H1 (cell line): ENCODE measurements around the gene PRKAG1. TPM values are rescaled to one million over a fixed set of nuclear protein-coding genes. Genes with fewer than 3 reads are reported as not detected.

Source experiments
- CTCF ChIA-PET: fragments of 300-600 bp; sonication (Branson Sonifier 250); formaldehyde crosslinking; loops from one replicate; lab custom pipeline; 2021; ENCODE audit not compliant: partially characterized antibody; lab: Charles Lee
- POLR2A ChIA-PET: fragments of 300-600 bp; sonication (Branson Sonifier 250); formaldehyde crosslinking; loops from one replicate; lab custom pipeline; 2021; ENCODE audit warnings: inconsistent platforms; ENCODE audit not compliant: partially characterized antibody; lab: Charles Lee
- DNase-seq, 2 experiments: peaks; one replicate each; pipeline versions ENCODE4 v3.0.0 to v3.0.0-alpha.2; 2010 to 2022; ENCODE audit warnings: low spot score in 2 of 2, low read depth in 1 of 2, mixed read lengths in 1 of 2
- FAIRE-seq: peaks from 2 replicates; lab custom pipeline; 2011; peaks lifted over from hg19 to GRCh38; lab: Jason Lieb, UNC
- H2AFZ ChIP-seq: 2 replicates; pipeline ENCODE4 v1.8.1; 2012; ENCODE audit warnings: low read length, inconsistent platforms
- H2AK5ac ChIP-seq: 2 replicates; pipeline ENCODE4 v1.6.1; 2013; ENCODE audit warnings: low read depth, low read length
- H2BK120ac ChIP-seq: replicated peaks from 2 replicates; pipeline ENCODE3; 2013; ENCODE audit warnings: low read depth, low read length, inconsistent platforms
- H2BK12ac ChIP-seq: 2 replicates; pipeline ENCODE4 v1.6.1; 2013; ENCODE audit warnings: low read depth, low read length
- H2BK15ac ChIP-seq: 2 replicates; pipeline ENCODE4 v1.6.1; 2013; ENCODE audit warnings: low read length
- H2BK20ac ChIP-seq: 2 replicates; pipeline ENCODE4 v1.6.1; 2013; ENCODE audit warnings: low read length
- H2BK5ac ChIP-seq: 2 replicates; pipeline ENCODE4 v1.6.1; 2013; ENCODE audit warnings: low read depth, low read length
- H3K14ac ChIP-seq: 2 replicates; pipeline ENCODE4 v1.6.1; 2013; ENCODE audit warnings: inconsistent platforms; ENCODE audit not compliant: insufficient read length
- H3K18ac ChIP-seq: 2 replicates; pipeline ENCODE4 v1.6.1; 2013; ENCODE audit warnings: low read length; ENCODE audit errors: extremely low read depth
- H3K23ac ChIP-seq: 2 replicates; pipeline ENCODE4 v1.6.1; 2013; ENCODE audit warnings: inconsistent platforms; ENCODE audit not compliant: insufficient read length
- H3K23me2 ChIP-seq: 2 replicates; pipeline ENCODE4 v1.6.1; 2013; ENCODE audit warnings: low read depth, low read length
- H3K27ac ChIP-seq: 2 replicates; pipeline ENCODE4 v1.6.1; 2011; ENCODE audit warnings: low read depth, low read length, inconsistent platforms
- H3K27me3 ChIP-seq, 4 experiments: replicated peaks in 1 of 4; 1 replicate in 1 of 4; 2 replicates in 3 of 4; pipeline versions ENCODE4 v1.6.1 to v1.8.1; 2011 to 2013; ENCODE audit warnings: low read length in 3 of 4, mild to moderate bottlenecking in 3 of 4, inconsistent platforms in 2 of 4, mixed read lengths in 2 of 4, moderate library complexity in 1 of 4; ENCODE audit not compliant: control insufficient read depth in 3 of 4, insufficient read depth in 3 of 4; ENCODE audit errors: extremely low read depth in 1 of 4
- H3K36me3 ChIP-seq, 4 experiments: 2 replicates each; pipeline versions ENCODE4 v1.6.1 to v1.8.1; 2011 to 2013; ENCODE audit warnings: mild to moderate bottlenecking in 4 of 4, low read length in 3 of 4, moderate library complexity in 2 of 4, control low read depth in 1 of 4, inconsistent platforms in 1 of 4; ENCODE audit not compliant: insufficient read depth in 4 of 4, control insufficient read depth in 2 of 4
- H3K4ac ChIP-seq: replicated peaks from 2 replicates; pipeline ENCODE3; 2013; ENCODE audit warnings: low read length, low read depth, mixed read lengths, inconsistent platforms; ENCODE audit not compliant: insufficient read length
- H3K4me1 ChIP-seq, 4 experiments: replicated peaks in 1 of 4; 1 replicate in 1 of 4; 2 replicates in 3 of 4; pipeline versions ENCODE4 v1.6.1 to v1.8.1; 2011 to 2013; ENCODE audit warnings: low read length in 3 of 4, inconsistent platforms in 2 of 4, mixed read lengths in 1 of 4; ENCODE audit not compliant: insufficient read depth in 4 of 4, control insufficient read depth in 3 of 4
- H3K4me2 ChIP-seq, 2 experiments: 2 replicates each; pipeline versions ENCODE4 v1.6.1 to v1.8.1; 2011 to 2013; ENCODE audit warnings: low read depth in 2 of 2, low read length in 2 of 2, control low read depth in 1 of 2, inconsistent platforms in 1 of 2, mild to moderate bottlenecking in 1 of 2; ENCODE audit not compliant: insufficient read depth in 1 of 2
- H3K4me3 ChIP-seq, 4 experiments: fragments of 200-600, 300-600 bp in 1 of 4; sonication (generic), shearing (Covaris generic), sonication (Bioruptor Twin) in 1 of 4; 2 replicates each; pipeline versions ENCODE4 v1.5.1 to v1.8.1; 2011 to 2016; ENCODE audit warnings: low read length in 4 of 4, low read depth in 3 of 4, control low read depth in 2 of 4, inconsistent platforms in 2 of 4, mild to moderate bottlenecking in 2 of 4, mixed read lengths in 1 of 4, moderate library complexity in 1 of 4; ENCODE audit not compliant: insufficient read depth in 2 of 4; ENCODE audit errors: extremely low read depth in 1 of 4
- H3K56ac ChIP-seq: replicated peaks from 2 replicates; pipeline ENCODE3; 2013; ENCODE audit warnings: low read depth, mild to moderate bottlenecking, mixed read lengths, low read length, inconsistent platforms; ENCODE audit not compliant: insufficient read length
- H3K79me1 ChIP-seq: 2 replicates; pipeline ENCODE4 v1.6.1; 2013; ENCODE audit warnings: low read depth, low read length, control low read depth
- H3K79me2 ChIP-seq, 2 experiments: 2 replicates each; pipeline versions ENCODE4 v1.6.1 to v1.8.1; 2012 to 2013; ENCODE audit warnings: low read length in 2 of 2, mild to moderate bottlenecking in 2 of 2, inconsistent platforms in 1 of 2; ENCODE audit not compliant: insufficient read depth in 2 of 2, control insufficient read depth in 1 of 2
- H3K9ac ChIP-seq, 4 experiments: replicated peaks in 1 of 4; 1 replicate in 1 of 4; 2 replicates in 3 of 4; pipeline versions ENCODE4 v1.6.1 to v1.8.1; 2011 to 2013; ENCODE audit warnings: low read depth in 3 of 4, low read length in 3 of 4, control low read depth in 2 of 4, mild to moderate bottlenecking in 2 of 4, moderate library complexity in 2 of 4, inconsistent platforms in 1 of 4; ENCODE audit errors: extremely low read depth in 1 of 4
- H3K9me3 ChIP-seq, 2 experiments: 2 replicates each; pipeline versions ENCODE4 v1.6.1 to v1.8.1; 2012 to 2013; ENCODE audit warnings: mild to moderate bottlenecking in 2 of 2, moderate library complexity in 2 of 2, control low read depth in 1 of 2, inconsistent platforms in 1 of 2, low read depth in 1 of 2, low read length in 1 of 2, mixed read lengths in 1 of 2; ENCODE audit not compliant: insufficient read depth in 2 of 2
- H4K20me1 ChIP-seq, 2 experiments: replicated peaks in 1 of 2; 2 replicates each; pipeline versions ENCODE3 to v1.8.1; 2011 to 2013; ENCODE audit warnings: inconsistent platforms in 2 of 2, low read length in 2 of 2, mild to moderate bottlenecking in 1 of 2; ENCODE audit not compliant: insufficient read depth in 2 of 2, control insufficient read depth in 1 of 2
- H4K5ac ChIP-seq: 2 replicates; pipeline ENCODE4 v1.6.1; 2013; ENCODE audit warnings: low read length, low read depth, mixed read lengths, inconsistent platforms; ENCODE audit not compliant: insufficient read length
- H4K8ac ChIP-seq: 2 replicates; pipeline ENCODE4 v1.8.0; 2013; ENCODE audit warnings: mild to moderate bottlenecking, moderate library complexity, low read length, inconsistent platforms; ENCODE audit not compliant: insufficient read depth; ENCODE audit errors: extremely low read depth
- H4K91ac ChIP-seq: replicated peaks from 2 replicates; pipeline ENCODE3; 2013; ENCODE audit warnings: low read length, mixed read lengths, inconsistent platforms; ENCODE audit not compliant: insufficient read length
- ATF3 ChIP-seq: IDR thresholded peaks from 2 replicates; pipeline ENCODE4 v1.6.1; 2011; ENCODE audit warnings: low read depth, mild to moderate bottlenecking, low read length; ENCODE audit not compliant: insufficient read depth
- CHD2 ChIP-seq: IDR thresholded peaks from 2 replicates; pipeline ENCODE4 v1.6.1; 2012; ENCODE audit warnings: low read length, improper control_type of control experiment
- GABPA ChIP-seq: IDR thresholded peaks from 2 replicates; pipeline ENCODE4 v1.6.1; 2011; ENCODE audit warnings: mild to moderate bottlenecking, low read length, moderate library complexity, borderline replicate concordance; ENCODE audit not compliant: insufficient read depth
- RFX5 ChIP-seq: IDR thresholded peaks from 2 replicates; pipeline ENCODE4 v1.6.1; 2011; ENCODE audit warnings: low read depth, low read length, improper control_type of control experiment, borderline replicate concordance
- SP1 ChIP-seq: IDR thresholded peaks from 2 replicates; pipeline ENCODE4 v1.6.1; 2011; ENCODE audit warnings: low read depth, low read length
- SUZ12 ChIP-seq: fragments of 200-600 bp; sonication (generic); IDR thresholded peaks from 2 replicates; pipeline ENCODE4 v1.6.1; 2012; ENCODE audit warnings: mild to moderate bottlenecking, inconsistent platforms, low read length, moderate library complexity, mixed read lengths
- TAF7 ChIP-seq: optimal IDR thresholded peaks from 2 replicates; pipeline ENCODE3; 2011; ENCODE audit warnings: low read depth, mild to moderate bottlenecking, inconsistent platforms, low read length, moderate library complexity, borderline replicate concordance
- WGBS, 2 experiments: shearing (Covaris generic) in 1 of 2; methylation state at CpG; one replicate each; pipeline versions ENCODE4 v1.1.6 to v1.1.7; 2013 to 2015; ENCODE audit warnings: low lambda C conversion rate in 2 of 2, mixed read lengths in 2 of 2, inconsistent platforms in 1 of 2, low coverage in 1 of 2, missing lambda C conversion rate in 1 of 2; ENCODE audit not compliant: insufficient replicate concordance in 2 of 2, insufficient coverage in 1 of 2, insufficient read length in 1 of 2; ENCODE audit errors: extremely low coverage in 1 of 2, missing lambda C conversion rate in 1 of 2; 5-methylcytosine and 5-hydroxymethylcytosine counted together
- polyA plus RNA-seq, 7 experiments: library from polyadenylated mRNA; depleted of rRNA in 3 of 7; stranded (reverse) in 5 of 7; unstranded in 2 of 7; fragments of >200 nt in 5 of 7; fragments of 200-250 nt in 2 of 7; gene quantifications; 1 replicate in 5 of 7; 2 replicates in 1 of 7; 4 replicates in 1 of 7; pipeline versions ENCODE4 v1.2.1 to v1.2.3, GENCODE V29; 2011 to 2013; ENCODE audit warnings: missing spikeins in 2 of 7, mixed read lengths in 2 of 7
- total RNA-seq: library from RNA; stranded (reverse); fragmentation: NEBNext Ultra II Directional; extraction: Animal tissue kit (Norgen Biotek cat#: 25700); gene quantifications from 2 replicates; pipeline ENCODE4 v1.2.1, GENCODE V29; 2021

The PRKAG1 gene
- total and polyA plus RNA-seq, 2 of the 8 experiments (the other 6 are each of a cell fraction or from before 2014, with no cell fraction given) = 38.6 to 57.5 TPM

GRCh38 chr12:49044660-49045059, 26.1 kb upstream of the PRKAG1 start:
- H2BK15ac ChIP-seq = no peak overlapping the region
- TF ChIP-seq TAF7 = no peak
- TF ChIP-seq ATF3 = no peak
- TF ChIP-seq CHD2 = no peak
- no peak for TF ChIP-seq GABPA
- TF ChIP-seq SUZ12 = no peak
- TF ChIP-seq SP1 = no peak
- no peak for TF ChIP-seq RFX5
- 93% methylated on average over 8 of the region's 12 CpGs; no CpG with 5 or more reads in 1 of the 2 experiments for WGBS, 2 experiments
- H3K27me3 ChIP-seq = no peaks in the 10 kb centered on the region
- CTCF ChIA-PET = interaction anchor here (0.6 to 9.1 kb wide), 21 partner anchors 8 to 360 kb away, joined by 3 to 126 read pairs (median 4); partner anchors contain the start of gene DHH
- no peaks in the 10 kb centered on the region for H3K9me3 ChIP-seq
- no peak overlapping the region for H3K4me3 ChIP-seq
- H4K5ac ChIP-seq = no peak overlapping the region
- POLR2A ChIA-PET = interaction anchor here (1.3 to 21.2 kb wide), 4 partner anchors 8 to 27 kb away, joined by 3 to 339 read pairs (median 10); partner anchors contain the start of gene PRKAG1
- no peak overlapping the region for H2BK5ac ChIP-seq
- H2BK20ac ChIP-seq = no peak overlapping the region
- no peak overlapping the region for H3K4me2 ChIP-seq
- no peak overlapping the region for H3K14ac ChIP-seq
- no peak overlapping the region for H4K8ac ChIP-seq
- H2AK5ac ChIP-seq = no peak overlapping the region
- no peak overlapping the region for H3K9ac ChIP-seq
- no peak overlapping the region for H3K27ac ChIP-seq
- no peaks in the 10 kb centered on the region; the same call in 1 of the 2 replicates for H3K79me1 ChIP-seq
- H3K4ac ChIP-seq = no peak overlapping the region
- peaks cover 48 to 93% (median 83%) of the 10 kb centered on the region in 4 experiments for H3K36me3 ChIP-seq
- H3K18ac ChIP-seq = no peak overlapping the region
- H3K56ac ChIP-seq = no peak overlapping the region
- peaks cover 16 to 33% of the 10 kb centered on the region in 2 experiments for H4K20me1 ChIP-seq
- H2AFZ ChIP-seq = no peak overlapping the region
- H2BK120ac ChIP-seq = no peak overlapping the region
- H2BK12ac ChIP-seq = no peak overlapping the region
- H3K23ac ChIP-seq = no peak overlapping the region
- H3K4me1 ChIP-seq = no peaks in the 10 kb centered on the region
- H3K23me2 ChIP-seq = no peaks in the 10 kb centered on the region
- H4K91ac ChIP-seq = no peak overlapping the region
- H3K79me2 ChIP-seq = no peaks in the 10 kb centered on the region
- FAIRE-seq (no peak), DNase-seq (no peak)
